SW 1271 (cell line): ENCODE data around the gene LETM1.

Experiments used
- DNase-seq, 2 experiments: peaks; one replicate each; lab custom pipeline; 2025; lab: John Stamatoyannopoulos, UW

The LETM1 gene

GRCh38 chr4:1795299-1796195, 60.4 kb downstream of the LETM1 start:
- DNase-seq: no peak

GRCh38 chr4:1794809-1795298, 61.1 kb downstream of the LETM1 start:
- DNase-seq: no peak

- no peak for DNase-seq
These were observed 61.8 kb downstream of the LETM1 start for GRCh38 chr4:1793940-1794808.

- no peak for DNase-seq
These were observed 62.5 kb downstream of the LETM1 start for GRCh38 chr4:1793496-1793840.

- peak in 1 of 2 experiments; percentile 15 for DNase-seq
These were observed 63.0 kb downstream of the LETM1 start, which contains the start of gene FGFR3 for GRCh38 chr4:1792832-1793495. TSS of gene FGFR3 (plus strand) at chr4:1793293. CDS start at chr4:1793935, 642 bp downstream.

- DNase-seq: no peak
These were observed 63.7 kb downstream of the LETM1 start for GRCh38 chr4:1792158-1792831.

- no peak for DNase-seq
These were observed 66.0 kb downstream of the LETM1 start for GRCh38 chr4:1790005-1790404.

GRCh38 chr4:1789552-1789951, 66.4 kb downstream of the LETM1 start:
- DNase-seq: no peak

GRCh38 chr4:1788254-1788973, 67.5 kb downstream of the LETM1 start:
- DNase-seq: no peak

GRCh38 chr4:1787411-1788077, 68.4 kb downstream of the LETM1 start:
- DNase-seq: no peak

- no peak for DNase-seq
These were observed 69.2 kb downstream of the LETM1 start for GRCh38 chr4:1786544-1787362.

GRCh38 chr4:1785592-1785991, 70.4 kb downstream of the LETM1 start:
- DNase-seq: no peak

- no peak for DNase-seq
These were observed 71.0 kb downstream of the LETM1 start for GRCh38 chr4:1784789-1785591.

- DNase-seq: no peak
These were observed 71.6 kb downstream of the LETM1 start for GRCh38 chr4:1784395-1784788.

GRCh38 chr4:1783970-1784369, 72.0 kb downstream of the LETM1 start:
- no peak for DNase-seq

GRCh38 chr4:1783015-1783414, 72.9 kb downstream of the LETM1 start:
- no peak for DNase-seq

- no peak for DNase-seq
These were observed 75.5 kb downstream of the LETM1 start for GRCh38 chr4:1780435-1780834.

- no peak for DNase-seq
These were observed 76.2 kb downstream of the LETM1 start for GRCh38 chr4:1779588-1780382.
